ENCODE results near the gene GMDS.

The GMDS gene

DNA sequence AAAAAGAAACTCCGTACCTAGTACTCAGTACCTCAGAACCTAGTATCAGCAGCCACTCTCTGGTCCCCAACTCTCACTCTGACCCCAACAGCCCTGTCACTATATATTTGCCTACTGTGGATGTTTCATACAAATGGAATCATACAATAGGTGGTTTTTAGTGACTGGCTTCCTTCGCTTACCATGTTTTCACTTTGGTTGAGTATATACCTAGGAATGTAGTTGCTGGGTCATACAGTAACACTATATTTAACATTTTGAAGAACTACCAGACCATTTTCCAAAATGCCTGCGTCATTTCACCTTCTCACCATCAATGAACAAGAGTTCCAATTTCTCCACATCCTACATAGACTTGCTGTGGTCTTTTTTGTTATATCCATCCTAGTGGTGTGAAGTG is 283.2 kb downstream of the GMDS start:
- TF ChIP-seq ARNTL (CRISPR knock-in tag; IDR thresholded peaks at IDR 0.05; ENCODE audit: borderline replicate concordance, low read depth), result no peak
- no peak for TF ChIP-seq ESRRG (CRISPR knock-in tag; IDR thresholded peaks at IDR 0.05)
- no peak for TF ChIP-seq TOX (CRISPR knock-in tag; IDR thresholded peaks at IDR 0.05; ENCODE audit: borderline replicate concordance)
- no peak for TF ChIP-seq ZNF8 (CRISPR knock-in tag; IDR thresholded peaks at IDR 0.05)
- no peak for TF ChIP-seq CREB5 (CRISPR knock-in tag; IDR thresholded peaks at IDR 0.05; ENCODE audit: low read depth)
- no peak for TF ChIP-seq TCF4 (CRISPR knock-in tag; IDR thresholded peaks at IDR 0.05; ENCODE audit: borderline replicate concordance)
- TF ChIP-seq PATZ1 (CRISPR knock-in tag; IDR thresholded peaks at IDR 0.05; ENCODE audit: borderline replicate concordance), result no peak
- no peak for TF ChIP-seq OSR1 (CRISPR knock-in tag; IDR thresholded peaks at IDR 0.05)
- TF ChIP-seq PPARA (CRISPR knock-in tag; IDR thresholded peaks at IDR 0.05; ENCODE audit: borderline replicate concordance), result no peak
- no peak for TF ChIP-seq BACH2 (CRISPR knock-in tag; IDR thresholded peaks at IDR 0.05; ENCODE audit: borderline replicate concordance)
- TF ChIP-seq RARB (CRISPR knock-in tag; IDR thresholded peaks at IDR 0.05), result no peak
- TF ChIP-seq GLIS3 (CRISPR knock-in tag; IDR thresholded peaks at IDR 0.05), result no peak
- no peak for TF ChIP-seq CSDC2 (CRISPR knock-in tag; IDR thresholded peaks at IDR 0.05)
- no peak for TF ChIP-seq ZNF70 (CRISPR knock-in tag; IDR thresholded peaks at IDR 0.05)
- no peak for TF ChIP-seq ZNF565 (CRISPR knock-in tag; conservative IDR thresholded peaks at IDR 0.05; ENCODE audit: low read depth)
- no peak for TF ChIP-seq TSHZ2 (CRISPR knock-in tag; IDR thresholded peaks at IDR 0.05)
- no peak for TF ChIP-seq ZFP3 (CRISPR knock-in tag; IDR thresholded peaks at IDR 0.05)
- TF ChIP-seq SNAI2 (CRISPR knock-in tag; IDR thresholded peaks at IDR 0.05), result no peak
- ATAC-seq, result no peak

- ATAC-seq, result no peak
- TF ChIP-seq PATZ1 (CRISPR knock-in tag; IDR thresholded peaks at IDR 0.05; ENCODE audit: borderline replicate concordance) (no peak), TCF4 (CRISPR knock-in tag; IDR thresholded peaks at IDR 0.05; ENCODE audit: borderline replicate concordance) (no peak), SNAI2 (CRISPR knock-in tag; IDR thresholded peaks at IDR 0.05) (no peak)
These were observed 284.8 kb downstream of the GMDS start for GRCh38 chr6:1960486-1961142.

GRCh38 chr6:1958257-1958656 is 287.1 kb downstream of the GMDS start:
- no peak for TF ChIP-seq RARB (CRISPR knock-in tag; IDR thresholded peaks at IDR 0.05)
- TF ChIP-seq ZNF565 (CRISPR knock-in tag; conservative IDR thresholded peaks at IDR 0.05; ENCODE audit: low read depth), result no peak
- no peak for TF ChIP-seq GLIS3 (CRISPR knock-in tag; IDR thresholded peaks at IDR 0.05)
- no peak for TF ChIP-seq ISL1 (CRISPR knock-in tag; IDR thresholded peaks at IDR 0.05)
- no peak for TF ChIP-seq PATZ1 (CRISPR knock-in tag; IDR thresholded peaks at IDR 0.05; ENCODE audit: borderline replicate concordance)
- TF ChIP-seq, protein P1, sequence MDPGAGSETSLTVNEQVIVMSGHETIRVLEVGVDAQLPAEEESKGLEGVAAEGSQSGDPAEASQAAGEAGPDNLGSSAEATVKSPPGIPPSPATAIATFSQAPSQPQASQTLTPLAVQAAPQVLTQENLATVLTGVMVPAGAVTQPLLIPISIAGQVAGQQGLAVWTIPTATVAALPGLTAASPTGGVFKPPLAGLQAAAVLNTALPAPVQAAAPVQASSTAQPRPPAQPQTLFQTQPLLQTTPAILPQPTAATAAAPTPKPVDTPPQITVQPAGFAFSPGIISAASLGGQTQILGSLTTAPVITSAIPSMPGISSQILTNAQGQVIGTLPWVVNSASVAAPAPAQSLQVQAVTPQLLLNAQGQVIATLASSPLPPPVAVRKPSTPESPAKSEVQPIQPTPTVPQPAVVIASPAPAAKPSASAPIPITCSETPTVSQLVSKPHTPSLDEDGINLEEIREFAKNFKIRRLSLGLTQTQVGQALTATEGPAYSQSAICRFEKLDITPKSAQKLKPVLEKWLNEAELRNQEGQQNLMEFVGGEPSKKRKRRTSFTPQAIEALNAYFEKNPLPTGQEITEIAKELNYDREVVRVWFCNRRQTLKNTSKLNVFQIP (CRISPR knock-in tag; IDR thresholded peaks at IDR 0.05; ENCODE audit: borderline replicate concordance, low read depth), result no peak
- TF ChIP-seq TSHZ2 (CRISPR knock-in tag; IDR thresholded peaks at IDR 0.05), result no peak
- no peak for TF ChIP-seq ZFP30 (CRISPR knock-in tag; IDR thresholded peaks at IDR 0.05)
- TF ChIP-seq CSDC2 (CRISPR knock-in tag; IDR thresholded peaks at IDR 0.05), result no peak
- TF ChIP-seq OSR1 (CRISPR knock-in tag; IDR thresholded peaks at IDR 0.05), result no peak
- no peak for ATAC-seq

Measured in SK-N-SH treated with all-trans-retinoic acid at 6 μM for 48 hours (cell line).